Kidney epithelial cell (primary cell): ENCODE results near the gene DEFB121. TPM values are rescaled to one million over a fixed set of nuclear protein-coding genes. Genes with fewer than 3 reads are reported as not detected.
"Not testable (repeated sequence)": the region's sequence is repeated elsewhere in the genome, so short reads cannot be mapped to it uniquely, and the experiment has no call there.

Experiments used
- DNase-seq: peaks from one replicate; pipeline ENCODE4 v3.0.0-alpha.2; 2010; ENCODE audit warnings: low read depth
- H3K27me3 ChIP-seq: 2 replicates; pipeline ENCODE4 v1.6.0; 2011; ENCODE audit warnings: low read length; ENCODE audit not compliant: control insufficient read depth, insufficient read depth
- H3K36me3 ChIP-seq: 2 replicates; pipeline ENCODE4 v1.5.1; 2011; ENCODE audit warnings: low read length; ENCODE audit not compliant: control insufficient read depth, insufficient read depth
- H3K4me3 ChIP-seq: 2 replicates; pipeline ENCODE4 v1.5.1; 2011; ENCODE audit warnings: low read depth, mild to moderate bottlenecking, control low read depth, low read length
- total RNA-seq: library from RNA; depleted of rRNA; stranded (reverse); fragments of >200 nt; gene quantifications from 2 replicates; pipeline ENCODE4 v1.2.3, GENCODE V29; 2015
- TF ChIP-seq, protein P1 (sequence below): IDR thresholded peaks from 2 replicates; pipeline ENCODE4 v1.5.1; 2011; ENCODE audit warnings: mild to moderate bottlenecking, moderate library complexity, low read length, control low read depth, inconsistent platforms; ENCODE audit not compliant: insufficient read depth, poor library complexity, severe bottlenecking

The DEFB121 gene
- total RNA-seq, 1 donor from 2014 or later = not detected

- TF ChIP-seq, protein P1, sequence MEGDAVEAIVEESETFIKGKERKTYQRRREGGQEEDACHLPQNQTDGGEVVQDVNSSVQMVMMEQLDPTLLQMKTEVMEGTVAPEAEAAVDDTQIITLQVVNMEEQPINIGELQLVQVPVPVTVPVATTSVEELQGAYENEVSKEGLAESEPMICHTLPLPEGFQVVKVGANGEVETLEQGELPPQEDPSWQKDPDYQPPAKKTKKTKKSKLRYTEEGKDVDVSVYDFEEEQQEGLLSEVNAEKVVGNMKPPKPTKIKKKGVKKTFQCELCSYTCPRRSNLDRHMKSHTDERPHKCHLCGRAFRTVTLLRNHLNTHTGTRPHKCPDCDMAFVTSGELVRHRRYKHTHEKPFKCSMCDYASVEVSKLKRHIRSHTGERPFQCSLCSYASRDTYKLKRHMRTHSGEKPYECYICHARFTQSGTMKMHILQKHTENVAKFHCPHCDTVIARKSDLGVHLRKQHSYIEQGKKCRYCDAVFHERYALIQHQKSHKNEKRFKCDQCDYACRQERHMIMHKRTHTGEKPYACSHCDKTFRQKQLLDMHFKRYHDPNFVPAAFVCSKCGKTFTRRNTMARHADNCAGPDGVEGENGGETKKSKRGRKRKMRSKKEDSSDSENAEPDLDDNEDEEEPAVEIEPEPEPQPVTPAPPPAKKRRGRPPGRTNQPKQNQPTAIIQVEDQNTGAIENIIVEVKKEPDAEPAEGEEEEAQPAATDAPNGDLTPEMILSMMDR = no peak
- no peaks in the 10 kb centered on the region for H3K27me3 ChIP-seq
- H3K36me3 ChIP-seq = no peaks in the 10 kb centered on the region
- H3K4me3 ChIP-seq = no peak within 1 kb of the TSS
- no peak for DNase-seq
Measured at GRCh38 chr20:31390490-31390889, 15.5 kb downstream of the DEFB121 start, which contains the start of gene DEFB119. TSS of gene DEFB119 (minus strand) at chr20:31390590. CDS start at chr20:31390483, 107 bp downstream.

DNA sequence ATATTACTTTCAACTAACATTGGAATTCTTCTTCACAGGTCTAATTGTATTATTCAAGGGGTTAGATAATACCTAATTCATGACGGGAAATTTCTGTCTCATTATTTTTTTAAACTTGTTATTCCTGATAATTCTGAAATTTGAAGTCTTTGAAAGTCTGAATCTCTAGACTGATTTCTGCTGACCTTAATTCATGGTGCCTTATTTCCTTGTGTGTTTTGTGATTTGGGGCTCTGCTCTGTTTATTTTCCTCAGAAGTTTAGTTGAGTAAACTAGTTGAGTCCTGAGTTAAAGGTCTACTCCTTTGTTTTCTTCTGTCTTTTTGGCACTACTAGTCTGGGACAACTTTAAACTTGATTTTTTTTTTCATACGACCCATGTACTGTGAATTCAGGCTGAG lies 31.7 kb downstream of the DEFB121 start:
- H3K27me3 ChIP-seq = no peaks in the 10 kb centered on the region
- TF ChIP-seq, protein P1 = no peak
- no peaks in the 10 kb centered on the region for H3K36me3 ChIP-seq
- no peak overlapping the region for H3K4me3 ChIP-seq
- no peak for DNase-seq

GRCh38 chr20:31368301-31368700 lies 37.7 kb downstream of the DEFB121 start, which contains the start of gene DEFB118:
TSS of gene DEFB118 (plus strand) at chr20:31368601. CDS start at chr20:31368651, 50 bp downstream.
- no peaks in the 10 kb centered on the region for H3K27me3 ChIP-seq
- TF ChIP-seq, protein P1 = no peak
- no peaks in the 10 kb centered on the region for H3K36me3 ChIP-seq
- DNase-seq = no peak
- H3K4me3 ChIP-seq = no peak within 1 kb of the TSS

GRCh38 chr20:31364272-31364671 lies 41.7 kb downstream of the DEFB121 start:
- not testable (repeated sequence) for H3K4me3 ChIP-seq, H3K36me3 ChIP-seq, DNase-seq, H3K27me3 ChIP-seq

DNA sequence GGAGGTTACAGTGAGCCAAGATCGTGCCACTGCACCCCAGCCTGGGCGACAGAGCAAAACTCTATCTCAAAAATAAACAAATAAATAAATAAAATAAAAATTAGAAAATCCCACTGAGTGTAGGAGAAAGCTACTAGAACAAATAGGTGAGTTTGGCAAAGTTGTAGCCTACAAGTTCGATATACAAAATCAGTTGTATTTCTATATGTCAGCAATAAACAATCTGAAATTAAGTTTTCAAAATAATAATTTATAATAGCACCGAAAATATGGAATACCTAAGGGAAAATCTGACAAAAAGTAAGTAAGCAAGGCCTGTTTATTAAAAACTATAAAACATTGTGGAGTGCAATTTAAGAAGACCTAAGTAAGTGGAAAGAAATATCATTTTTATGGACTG lies 42.7 kb downstream of the DEFB121 start:
- TF ChIP-seq, protein P1 = no peak
- H3K36me3 ChIP-seq = no peaks in the 10 kb centered on the region
- no peak overlapping the region for H3K4me3 ChIP-seq
- no peak for DNase-seq
- H3K27me3 ChIP-seq = no peaks in the 10 kb centered on the region

DNA sequence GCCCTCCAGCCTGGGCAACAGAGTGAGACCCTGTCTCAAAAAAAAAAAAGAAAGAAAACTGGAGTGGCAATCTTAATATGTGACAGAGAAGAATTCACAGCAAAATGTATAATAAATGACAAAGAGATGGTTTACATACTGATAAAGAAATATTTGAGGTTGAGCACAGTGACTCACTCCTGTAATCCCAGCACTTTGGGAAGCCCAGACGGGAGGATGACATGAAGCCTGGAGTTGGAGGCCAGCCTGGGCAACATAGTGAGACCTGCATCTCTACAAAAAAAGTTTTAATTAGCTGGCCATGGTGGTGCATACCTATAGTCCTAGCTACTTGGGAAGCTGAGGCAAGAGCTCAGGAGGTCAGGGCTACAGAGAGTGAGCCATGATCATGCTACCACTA lies 50.0 kb downstream of the DEFB121 start:
- H3K27me3 ChIP-seq = no peaks in the 10 kb centered on the region
- TF ChIP-seq, protein P1 = no peak
- H3K36me3 ChIP-seq = no peaks in the 10 kb centered on the region
- no peak for DNase-seq
- no peak overlapping the region for H3K4me3 ChIP-seq

Other genes with a start within 250 kb of the DEFB121 start
- not detected in 2 replicates for gene DEFB115, start 148.6 kb downstream of the DEFB121 start, total RNA-seq
- not detected in 2 replicates for gene DEFB116, start 97.6 kb downstream of the DEFB121 start, total RNA-seq
- not detected in 2 replicates for gene DEFB118, start 37.6 kb downstream of the DEFB121 start, total RNA-seq
- gene DEFB119, start 15.6 kb downstream of the DEFB121 start, total RNA-seq = not detected in 2 replicates
- not detected in 2 replicates for gene DEFB123, start 34.4 kb upstream of the DEFB121 start, total RNA-seq
- not detected in 2 replicates for gene DEFB124, start 68.9 kb upstream of the DEFB121 start, total RNA-seq
- gene REM1, start 69.1 kb upstream of the DEFB121 start, total RNA-seq = not detected in 2 replicates
- gene HM13, start 108.2 kb upstream of the DEFB121 start, total RNA-seq = 116 and 133 TPM in 2 replicates
- 27.5 and 32.1 TPM in 2 replicates for gene ID1, start 199.1 kb upstream of the DEFB121 start, total RNA-seq
- 0.25 TPM in 1 of 2 replicates, not detected in the other for gene COX4I2, start 231.7 kb upstream of the DEFB121 start, total RNA-seq